ENCODE measurements around the gene GAGE13. TPM values are rescaled to one million over a fixed set of nuclear protein-coding genes. Genes with fewer than 3 reads are reported as not detected.
"Not testable (repeated sequence)": the region's sequence is repeated elsewhere in the genome, so short reads cannot be mapped to it uniquely, and the experiment has no call there.

The GAGE13 gene
- total RNA-seq, 1 donor: not detected

DNA sequence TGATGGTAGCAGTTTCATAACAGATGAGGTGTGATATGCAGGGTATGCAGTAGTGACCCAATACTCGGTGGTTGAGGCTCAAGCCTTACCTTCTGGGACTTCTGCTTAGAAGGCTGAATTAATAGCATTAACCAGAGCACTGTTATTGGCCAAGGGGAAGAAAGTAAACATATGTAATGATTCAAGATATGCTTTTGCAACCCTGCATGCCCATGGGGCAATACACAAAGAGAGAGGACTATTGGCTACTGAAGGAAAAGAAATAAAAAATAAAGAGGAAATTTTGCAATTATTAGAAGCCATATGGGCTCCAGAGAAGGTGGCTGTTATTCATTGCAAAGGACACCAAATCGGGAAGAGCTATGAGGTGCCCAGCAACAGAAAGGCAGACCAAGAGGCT is 19.2 kb upstream of the GAGE13 start:
- Histone ChIP-seq H3K36me3 (ENCODE audit: insufficient read depth, low read length) (no peaks in the 10 kb centered on the region), H3K27ac (ENCODE audit: low read depth, low read length) (no peak overlapping the region), H3K4me1 (ENCODE audit: insufficient read depth, low read length) (no peaks in the 10 kb centered on the region), H2AFZ (ENCODE audit: low read length) (no peak overlapping the region), H3K9me3 (ENCODE audit: low read depth, low read length) (no peaks in the 10 kb centered on the region), H3K27me3 (ENCODE audit: insufficient read depth, low read length) (no peaks in the 10 kb centered on the region), H3K79me2 (ENCODE audit: insufficient read depth, low read length) (no peaks in the 10 kb centered on the region), H3K4me3 (ENCODE audit: insufficient read depth, low read length) (no peak overlapping the region), H4K20me1 (ENCODE audit: insufficient read depth, low read length) (no peaks in the 10 kb centered on the region), H3K4me2 (ENCODE audit: insufficient read depth, low read length) (no peak overlapping the region)
- TF ChIP-seq, protein P1, sequence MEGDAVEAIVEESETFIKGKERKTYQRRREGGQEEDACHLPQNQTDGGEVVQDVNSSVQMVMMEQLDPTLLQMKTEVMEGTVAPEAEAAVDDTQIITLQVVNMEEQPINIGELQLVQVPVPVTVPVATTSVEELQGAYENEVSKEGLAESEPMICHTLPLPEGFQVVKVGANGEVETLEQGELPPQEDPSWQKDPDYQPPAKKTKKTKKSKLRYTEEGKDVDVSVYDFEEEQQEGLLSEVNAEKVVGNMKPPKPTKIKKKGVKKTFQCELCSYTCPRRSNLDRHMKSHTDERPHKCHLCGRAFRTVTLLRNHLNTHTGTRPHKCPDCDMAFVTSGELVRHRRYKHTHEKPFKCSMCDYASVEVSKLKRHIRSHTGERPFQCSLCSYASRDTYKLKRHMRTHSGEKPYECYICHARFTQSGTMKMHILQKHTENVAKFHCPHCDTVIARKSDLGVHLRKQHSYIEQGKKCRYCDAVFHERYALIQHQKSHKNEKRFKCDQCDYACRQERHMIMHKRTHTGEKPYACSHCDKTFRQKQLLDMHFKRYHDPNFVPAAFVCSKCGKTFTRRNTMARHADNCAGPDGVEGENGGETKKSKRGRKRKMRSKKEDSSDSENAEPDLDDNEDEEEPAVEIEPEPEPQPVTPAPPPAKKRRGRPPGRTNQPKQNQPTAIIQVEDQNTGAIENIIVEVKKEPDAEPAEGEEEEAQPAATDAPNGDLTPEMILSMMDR (IDR thresholded peaks at IDR 0.05; ENCODE audit: extremely low read depth, low read depth, low read length): no peak
- no peak for DNase-seq (ENCODE audit: insufficient read length, low spot score, missing footprints)

DNA sequence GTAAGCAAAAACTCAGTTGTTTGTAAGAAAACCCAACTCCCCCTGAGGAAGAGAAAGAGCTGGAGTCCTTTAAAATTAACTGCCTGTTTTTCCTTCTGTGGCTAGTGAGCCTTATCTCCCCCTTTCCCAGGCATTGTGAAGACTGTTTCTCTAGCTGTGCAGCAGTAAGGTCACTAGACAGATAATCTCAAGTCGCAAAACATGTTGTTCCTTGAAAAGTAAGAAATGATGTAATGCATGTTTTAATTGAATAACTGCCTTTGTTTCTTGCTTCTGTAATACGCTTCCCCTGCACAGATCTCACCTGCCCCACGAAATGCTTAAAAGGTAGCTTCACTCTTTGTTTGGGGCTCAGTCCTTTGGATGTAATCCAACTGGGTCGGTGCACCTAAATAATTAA is 15.3 kb upstream of the GAGE13 start:
- Histone ChIP-seq H3K4me2 (ENCODE audit: insufficient read depth, low read length) (no peak overlapping the region), H2AFZ (ENCODE audit: low read length) (no peak overlapping the region)
- TF ChIP-seq, protein P1 (IDR thresholded peaks at IDR 0.05; ENCODE audit: extremely low read depth, low read depth, low read length): no peak

DNA sequence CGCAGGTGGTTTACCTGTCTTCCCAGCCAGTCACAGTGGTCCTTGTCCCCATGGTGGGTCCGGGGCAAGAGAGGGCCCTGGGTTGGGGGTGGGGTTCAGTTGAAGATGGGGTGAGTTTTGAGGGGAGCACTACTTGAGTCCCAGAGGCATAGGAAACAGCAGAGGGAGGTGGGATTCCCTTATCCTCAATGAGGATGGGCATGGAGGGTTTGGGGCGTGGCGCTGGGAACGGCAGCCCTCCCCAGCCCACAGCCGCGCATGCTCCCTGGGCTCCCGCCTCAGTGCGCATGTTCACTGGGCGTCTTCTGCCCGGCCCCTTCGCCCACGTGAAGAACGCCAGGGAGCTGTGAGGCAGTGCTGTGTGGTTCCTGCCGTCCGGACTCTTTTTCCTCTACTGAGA is 9.6 kb upstream of the GAGE13 start, which contains the start of gene GAGE12J:
GAGE12J (plus strand) TSS at position 301 of the 400 bp plus-strand sequence. CDS start 1,157 bp downstream, outside the sequence.
- not testable (repeated sequence) for H3K27me3 ChIP-seq (ENCODE audit: insufficient read depth, low read length); H3K9me3 ChIP-seq (ENCODE audit: low read depth, low read length); H2AFZ ChIP-seq (ENCODE audit: low read length); H4K20me1 ChIP-seq (ENCODE audit: insufficient read depth, low read length); H3K36me3 ChIP-seq (ENCODE audit: insufficient read depth, low read length); H3K4me3 ChIP-seq (ENCODE audit: insufficient read depth, low read length); DNase-seq (ENCODE audit: insufficient read length, low spot score, missing footprints); H3K4me2 ChIP-seq (ENCODE audit: insufficient read depth, low read length); H3K27ac ChIP-seq (ENCODE audit: low read depth, low read length); H3K4me1 ChIP-seq (ENCODE audit: insufficient read depth, low read length); H3K79me2 ChIP-seq (ENCODE audit: insufficient read depth, low read length)

More for the DNA sequence above, 15.3 kb upstream of the GAGE13 start:
- no peak for DNase-seq (ENCODE audit: insufficient read length, low spot score, missing footprints)
- Histone ChIP-seq H3K36me3 (ENCODE audit: insufficient read depth, low read length) (no peaks in the 10 kb centered on the region), H3K4me1 (ENCODE audit: insufficient read depth, low read length) (no peaks in the 10 kb centered on the region), H3K9me3 (ENCODE audit: low read depth, low read length) (no peaks in the 10 kb centered on the region), H3K79me2 (ENCODE audit: insufficient read depth, low read length) (no peaks in the 10 kb centered on the region), H3K27ac (ENCODE audit: low read depth, low read length) (no peak overlapping the region), H3K4me3 (ENCODE audit: insufficient read depth, low read length) (no peak overlapping the region), H4K20me1 (ENCODE audit: insufficient read depth, low read length) (no peaks in the 10 kb centered on the region), H3K27me3 (ENCODE audit: insufficient read depth, low read length) (no peaks in the 10 kb centered on the region)

DNA sequence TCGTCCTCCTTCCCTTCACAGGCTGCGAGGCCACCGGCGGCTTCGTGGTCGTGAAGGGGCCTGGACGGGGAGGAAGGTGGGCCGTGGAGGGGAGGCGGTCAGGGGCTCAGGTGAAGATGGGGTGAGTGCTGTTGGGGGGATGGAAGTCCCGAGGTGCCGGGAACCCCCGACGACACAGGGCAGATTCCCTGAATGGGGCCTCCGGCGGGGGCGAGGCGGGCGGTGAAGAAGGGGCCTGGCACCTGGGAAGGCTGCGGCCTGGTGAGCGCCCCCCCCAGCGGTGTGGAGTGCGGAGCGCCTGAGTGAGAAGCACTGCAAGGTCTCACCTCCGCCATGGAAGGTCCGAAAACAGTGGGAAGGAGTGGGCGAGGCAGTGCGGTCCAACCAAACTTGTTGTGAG is 9.1 kb upstream of the GAGE13 start:
- H3K27me3 ChIP-seq (ENCODE audit: insufficient read depth, low read length); H2AFZ ChIP-seq (ENCODE audit: low read length); H3K79me2 ChIP-seq (ENCODE audit: insufficient read depth, low read length); H3K4me1 ChIP-seq (ENCODE audit: insufficient read depth, low read length); H4K20me1 ChIP-seq (ENCODE audit: insufficient read depth, low read length); DNase-seq (ENCODE audit: insufficient read length, low spot score, missing footprints); H3K27ac ChIP-seq (ENCODE audit: low read depth, low read length); H3K36me3 ChIP-seq (ENCODE audit: insufficient read depth, low read length); H3K4me3 ChIP-seq (ENCODE audit: insufficient read depth, low read length); H3K9me3 ChIP-seq (ENCODE audit: low read depth, low read length); H3K4me2 ChIP-seq (ENCODE audit: insufficient read depth, low read length): not testable (repeated sequence)

DNA sequence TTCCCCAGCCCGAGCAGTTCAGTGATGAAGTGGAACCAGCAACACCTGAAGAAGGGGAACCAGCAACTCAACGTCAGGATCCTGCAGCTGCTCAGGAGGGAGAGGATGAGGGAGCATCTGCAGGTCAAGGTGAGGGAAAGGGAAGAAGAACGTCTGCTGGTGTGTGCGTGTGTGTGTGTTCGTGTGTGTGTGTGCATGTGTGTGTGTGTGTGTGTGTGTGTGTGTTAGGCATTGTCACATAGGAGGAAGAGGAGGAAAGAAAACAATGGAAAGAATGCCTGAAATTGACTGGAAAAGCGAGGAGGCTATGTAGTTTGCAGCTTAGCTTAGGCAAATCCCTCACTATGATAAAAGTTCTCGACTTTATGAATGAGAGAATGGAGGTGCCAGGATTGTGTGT is 7.6 kb upstream of the GAGE13 start:
- H3K4me3 ChIP-seq (ENCODE audit: insufficient read depth, low read length); H3K9me3 ChIP-seq (ENCODE audit: low read depth, low read length); H2AFZ ChIP-seq (ENCODE audit: low read length); H3K36me3 ChIP-seq (ENCODE audit: insufficient read depth, low read length); DNase-seq (ENCODE audit: insufficient read length, low spot score, missing footprints); H4K20me1 ChIP-seq (ENCODE audit: insufficient read depth, low read length); H3K27ac ChIP-seq (ENCODE audit: low read depth, low read length); H3K79me2 ChIP-seq (ENCODE audit: insufficient read depth, low read length); H3K4me2 ChIP-seq (ENCODE audit: insufficient read depth, low read length); H3K4me1 ChIP-seq (ENCODE audit: insufficient read depth, low read length); H3K27me3 ChIP-seq (ENCODE audit: insufficient read depth, low read length): not testable (repeated sequence)

DNA sequence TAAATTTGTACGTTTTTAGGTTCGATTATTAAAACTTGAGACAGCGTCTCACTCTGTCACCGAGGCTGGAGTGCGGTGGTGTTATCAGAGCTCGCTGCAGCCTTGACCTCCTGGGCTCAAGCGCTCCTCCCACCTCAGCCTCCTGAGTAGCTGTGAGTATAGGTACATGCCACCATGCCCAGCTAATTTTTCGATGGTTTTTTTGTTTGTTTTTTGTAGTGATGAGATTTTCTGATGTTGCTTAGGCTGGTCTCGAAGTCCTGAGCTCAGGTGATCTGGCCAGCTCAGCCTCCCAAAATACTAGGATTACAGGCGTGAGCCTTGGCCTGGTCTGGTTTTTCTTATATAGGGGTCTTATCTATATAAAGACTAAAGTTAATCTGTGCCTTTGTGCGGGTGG is 961 bp upstream of the GAGE13 start:
- not testable (repeated sequence) for H3K79me2 ChIP-seq (ENCODE audit: insufficient read depth, low read length); H2AFZ ChIP-seq (ENCODE audit: low read length); H3K36me3 ChIP-seq (ENCODE audit: insufficient read depth, low read length); H3K27me3 ChIP-seq (ENCODE audit: insufficient read depth, low read length); H3K4me2 ChIP-seq (ENCODE audit: insufficient read depth, low read length); H3K9me3 ChIP-seq (ENCODE audit: low read depth, low read length); H4K20me1 ChIP-seq (ENCODE audit: insufficient read depth, low read length); H3K27ac ChIP-seq (ENCODE audit: low read depth, low read length); DNase-seq (ENCODE audit: insufficient read length, low spot score, missing footprints); H3K4me1 ChIP-seq (ENCODE audit: insufficient read depth, low read length); H3K4me3 ChIP-seq (ENCODE audit: insufficient read depth, low read length)

DNA sequence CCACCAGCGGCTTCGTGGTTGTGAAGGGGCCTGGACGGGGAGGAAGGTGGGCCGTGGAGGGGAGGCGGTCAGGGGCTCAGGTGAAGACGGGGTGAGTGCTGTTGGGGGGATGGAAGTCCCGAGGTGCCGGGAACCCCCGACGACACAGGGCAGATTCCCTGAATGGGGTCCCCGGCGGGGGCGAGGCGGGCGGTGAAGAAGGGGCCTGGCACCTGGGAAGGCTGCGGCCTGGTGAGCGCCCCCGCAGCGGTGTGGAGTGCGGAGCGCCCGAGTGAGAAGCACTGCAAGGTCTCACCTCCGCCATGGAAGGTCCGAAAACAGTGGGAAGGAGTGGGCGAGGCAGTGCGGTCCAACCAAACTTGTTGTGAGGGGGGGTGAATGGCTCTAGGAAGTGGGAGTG is 459 bp downstream of the GAGE13 start:
- H3K4me2 ChIP-seq (ENCODE audit: insufficient read depth, low read length); H3K4me3 ChIP-seq (ENCODE audit: insufficient read depth, low read length); H3K36me3 ChIP-seq (ENCODE audit: insufficient read depth, low read length); H3K9me3 ChIP-seq (ENCODE audit: low read depth, low read length); H3K27ac ChIP-seq (ENCODE audit: low read depth, low read length); H3K4me1 ChIP-seq (ENCODE audit: insufficient read depth, low read length); H2AFZ ChIP-seq (ENCODE audit: low read length); H4K20me1 ChIP-seq (ENCODE audit: insufficient read depth, low read length); DNase-seq (ENCODE audit: insufficient read length, low spot score, missing footprints); H3K27me3 ChIP-seq (ENCODE audit: insufficient read depth, low read length); H3K79me2 ChIP-seq (ENCODE audit: insufficient read depth, low read length): not testable (repeated sequence)

DNA sequence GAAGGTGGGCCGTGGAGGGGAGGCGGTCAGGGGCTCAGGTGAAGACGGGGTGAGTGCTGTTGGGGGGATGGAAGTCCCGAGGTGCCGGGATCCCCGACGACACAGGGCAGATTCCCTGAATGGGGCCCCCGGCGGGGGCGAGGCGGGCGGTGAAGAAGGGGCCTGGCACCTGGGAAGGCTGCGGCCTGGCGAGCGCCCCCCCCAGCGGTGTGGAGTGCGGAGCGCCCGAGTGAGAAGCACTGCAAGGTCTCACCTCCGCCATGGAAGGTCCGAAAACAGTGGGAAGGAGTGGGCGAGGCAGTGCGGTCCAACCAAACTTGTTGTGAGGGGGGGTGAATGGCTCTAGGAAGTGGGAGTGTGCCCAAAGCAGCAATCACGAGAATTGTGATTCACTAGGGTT is 10.1 kb downstream of the GAGE13 start:
- not testable (repeated sequence) for H3K27ac ChIP-seq (ENCODE audit: low read depth, low read length); H3K36me3 ChIP-seq (ENCODE audit: insufficient read depth, low read length); H3K4me3 ChIP-seq (ENCODE audit: insufficient read depth, low read length); H3K27me3 ChIP-seq (ENCODE audit: insufficient read depth, low read length); H3K79me2 ChIP-seq (ENCODE audit: insufficient read depth, low read length); H3K4me2 ChIP-seq (ENCODE audit: insufficient read depth, low read length); DNase-seq (ENCODE audit: insufficient read length, low spot score, missing footprints); H4K20me1 ChIP-seq (ENCODE audit: insufficient read depth, low read length); H2AFZ ChIP-seq (ENCODE audit: low read length); H3K4me1 ChIP-seq (ENCODE audit: insufficient read depth, low read length); H3K9me3 ChIP-seq (ENCODE audit: low read depth, low read length)
